Measurements from ENCODE around the gene SLC25A21. TPM values are rescaled to one million over a fixed set of nuclear protein-coding genes. Genes with fewer than 3 reads are reported as not detected.

Gene SLC25A21
- total and polyA plus RNA-seq, 2 of the 13 experiments (the other 11 are each of a cell fraction or from before 2014, with no cell fraction given) = 1.9 to 2.9 TPM

DNA sequence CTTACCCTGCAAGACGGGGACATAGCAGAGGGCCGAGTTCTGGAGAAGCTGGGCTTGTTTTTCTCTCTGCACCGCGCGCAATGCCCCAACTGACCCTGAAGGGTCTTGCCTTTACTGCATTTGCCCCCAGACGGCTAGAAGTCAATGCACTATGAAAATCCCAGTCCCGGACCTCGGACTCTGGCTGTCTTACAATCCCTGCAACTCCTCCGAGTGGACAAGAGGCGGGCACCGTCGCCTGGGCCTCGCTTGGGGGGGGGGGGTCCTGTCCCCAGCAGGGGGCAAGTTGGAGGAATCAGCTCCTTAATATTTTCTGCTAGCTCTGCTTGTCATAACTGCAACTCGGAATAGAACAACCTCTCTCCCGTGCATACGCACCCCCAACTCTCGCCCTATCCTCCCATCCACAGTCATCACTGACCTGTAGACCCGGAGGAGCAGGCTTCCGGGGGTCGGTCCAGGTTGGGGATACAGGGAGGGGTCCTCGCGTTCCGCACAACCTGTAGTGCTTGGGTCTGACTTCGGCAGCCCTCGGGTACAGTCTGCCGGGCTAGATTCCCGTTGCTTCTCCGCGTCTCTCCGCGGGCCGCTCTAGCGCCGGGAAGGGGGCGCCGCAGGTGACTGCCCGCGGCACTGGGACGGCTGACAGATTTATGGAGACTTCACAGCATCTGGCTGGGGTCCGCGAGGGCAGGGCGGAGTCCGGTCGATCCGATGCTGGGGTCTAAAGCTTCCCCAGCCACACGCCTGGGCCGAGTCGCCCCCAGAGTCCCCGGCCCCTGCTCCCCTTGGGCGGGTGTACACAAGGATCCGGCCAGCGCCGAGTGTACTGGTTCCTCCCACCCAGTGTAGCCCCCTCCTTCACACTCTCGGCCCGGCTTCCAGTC, 514.0 kb downstream of the SLC25A21 start (continued):
- TF ChIP-seq AKNA (CRISPR knock-in tag; IDR thresholded peaks at IDR 0.05; ENCODE audit: borderline replicate concordance) = no peak
- no peak for TF ChIP-seq ZNF383 (CRISPR knock-in tag; IDR thresholded peaks at IDR 0.05; ENCODE audit: borderline replicate concordance)
- TF ChIP-seq, protein P1, sequence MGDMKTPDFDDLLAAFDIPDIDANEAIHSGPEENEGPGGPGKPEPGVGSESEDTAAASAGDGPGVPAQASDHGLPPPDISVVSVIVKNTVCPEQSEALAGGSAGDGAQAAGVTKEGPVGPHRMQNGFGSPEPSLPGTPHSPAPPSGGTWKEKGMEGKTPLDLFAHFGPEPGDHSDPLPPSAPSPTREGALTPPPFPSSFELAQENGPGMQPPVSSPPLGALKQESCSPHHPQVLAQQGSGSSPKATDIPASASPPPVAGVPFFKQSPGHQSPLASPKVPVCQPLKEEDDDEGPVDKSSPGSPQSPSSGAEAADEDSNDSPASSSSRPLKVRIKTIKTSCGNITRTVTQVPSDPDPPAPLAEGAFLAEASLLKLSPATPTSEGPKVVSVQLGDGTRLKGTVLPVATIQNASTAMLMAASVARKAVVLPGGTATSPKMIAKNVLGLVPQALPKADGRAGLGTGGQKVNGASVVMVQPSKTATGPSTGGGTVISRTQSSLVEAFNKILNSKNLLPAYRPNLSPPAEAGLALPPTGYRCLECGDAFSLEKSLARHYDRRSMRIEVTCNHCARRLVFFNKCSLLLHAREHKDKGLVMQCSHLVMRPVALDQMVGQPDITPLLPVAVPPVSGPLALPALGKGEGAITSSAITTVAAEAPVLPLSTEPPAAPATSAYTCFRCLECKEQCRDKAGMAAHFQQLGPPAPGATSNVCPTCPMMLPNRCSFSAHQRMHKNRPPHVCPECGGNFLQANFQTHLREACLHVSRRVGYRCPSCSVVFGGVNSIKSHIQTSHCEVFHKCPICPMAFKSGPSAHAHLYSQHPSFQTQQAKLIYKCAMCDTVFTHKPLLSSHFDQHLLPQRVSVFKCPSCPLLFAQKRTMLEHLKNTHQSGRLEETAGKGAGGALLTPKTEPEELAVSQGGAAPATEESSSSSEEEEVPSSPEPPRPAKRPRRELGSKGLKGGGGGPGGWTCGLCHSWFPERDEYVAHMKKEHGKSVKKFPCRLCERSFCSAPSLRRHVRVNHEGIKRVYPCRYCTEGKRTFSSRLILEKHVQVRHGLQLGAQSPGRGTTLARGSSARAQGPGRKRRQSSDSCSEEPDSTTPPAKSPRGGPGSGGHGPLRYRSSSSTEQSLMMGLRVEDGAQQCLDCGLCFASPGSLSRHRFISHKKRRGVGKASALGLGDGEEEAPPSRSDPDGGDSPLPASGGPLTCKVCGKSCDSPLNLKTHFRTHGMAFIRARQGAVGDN (CRISPR knock-in tag; IDR thresholded peaks at IDR 0.05) = no peak; the same call in 1 of the 2 replicates
- TF ChIP-seq, protein P2, sequence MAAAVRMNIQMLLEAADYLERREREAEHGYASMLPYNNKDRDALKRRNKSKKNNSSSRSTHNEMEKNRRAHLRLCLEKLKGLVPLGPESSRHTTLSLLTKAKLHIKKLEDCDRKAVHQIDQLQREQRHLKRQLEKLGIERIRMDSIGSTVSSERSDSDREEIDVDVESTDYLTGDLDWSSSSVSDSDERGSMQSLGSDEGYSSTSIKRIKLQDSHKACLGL (CRISPR knock-in tag; IDR thresholded peaks at IDR 0.05) = no peak
- no peak for TF ChIP-seq ZNF547 (CRISPR knock-in tag; IDR thresholded peaks at IDR 0.05)
- TF ChIP-seq RFX5 (IDR thresholded peaks at IDR 0.05; ENCODE audit: low read depth, low read length) = no peak
- TF ChIP-seq POLR2G (IDR thresholded peaks at IDR 0.05; ENCODE audit: low read depth, low read length) = no peak
- no peak for TF ChIP-seq MED1 (CRISPR knock-in tag; IDR thresholded peaks at IDR 0.05)
- no peak for TF ChIP-seq TEAD3 (CRISPR knock-in tag; optimal IDR thresholded peaks at IDR 0.05; ENCODE audit: borderline replicate concordance)
- 0 out of 2 replicates have a peak, but pooled peaks have one; percentile 27 for TF ChIP-seq JUNB (CRISPR knock-in tag; IDR thresholded peaks at IDR 0.05; ENCODE audit: borderline replicate concordance)
- no peak for TF ChIP-seq ZSCAN31 (CRISPR knock-in tag; IDR thresholded peaks at IDR 0.05; ENCODE audit: low read depth)
- no peak for TF ChIP-seq ZBTB20 (CRISPR knock-in tag; IDR thresholded peaks at IDR 0.05; ENCODE audit: borderline replicate concordance, low read depth)
- TF ChIP-seq HDAC6 (IDR thresholded peaks at IDR 0.05; ENCODE audit: low read depth, low read length) = no peak
- 0 out of 2 replicates have a peak, but pooled peaks have one; percentile 42 for TF ChIP-seq ZNF160 (CRISPR knock-in tag; IDR thresholded peaks at IDR 0.05)
